ENCODE measurements around the gene ITPR1. TPM values are rescaled to one million over a fixed set of nuclear protein-coding genes. Genes with fewer than 3 reads are reported as not detected.

The ITPR1 gene
- polyA plus RNA-seq, 1 of the 3 experiments (the other 2 are of a cell fraction) = 5.9 TPM

GRCh38 chr3:4644951-4645350, 151.8 kb downstream of the ITPR1 start (continued):
- TF ChIP-seq GATA2 (CRISPR knock-in tag; IDR thresholded peaks at IDR 0.05) = no peak
- no peak for TF ChIP-seq EZH2phosphoT487 (IDR thresholded peaks at IDR 0.05; ENCODE audit: borderline replicate concordance, low read depth)
- TF ChIP-seq FOXM1 (IDR thresholded peaks at IDR 0.05; ENCODE audit: low read depth) = no peak
- no peak for TF ChIP-seq SMC3 (IDR thresholded peaks at IDR 0.05; ENCODE audit: low read depth, low read length)
- no peak for TF ChIP-seq IRF3 (IDR thresholded peaks at IDR 0.05; ENCODE audit: low read depth, low read length)
- TF ChIP-seq NRF1 (IDR thresholded peaks at IDR 0.05; ENCODE audit: low read depth, low read length) = no peak
- no peak for TF ChIP-seq ELF1 (IDR thresholded peaks at IDR 0.05)

- no peak overlapping the region for H3K4me2 ChIP-seq
- ChIA-PET POLR2A (no interaction called here), CTCF (no interaction called here)
- no peak overlapping the region for H2AFZ ChIP-seq (ENCODE audit: low read depth)
- H3K9me2 ChIP-seq = no peaks in the 10 kb centered on the region
- H3K36me3 ChIP-seq (replicated peaks in 1 of 2; ENCODE audit: control insufficient read depth in 1 of 2, insufficient read depth in 2 of 2, low read length in 1 of 2) = peaks cover 0 to 28% of the 10 kb centered on the region in 2 experiments
- no peaks in the 10 kb centered on the region for H3F3A ChIP-seq (replicated peaks; ENCODE audit: insufficient read depth)
- no peak for DNase-seq
- no peaks in the 10 kb centered on the region for H3K27me3 ChIP-seq (ENCODE audit: insufficient read depth)
- no peak overlapping the region for H3K27ac ChIP-seq (ENCODE audit: low read depth in 2 of 2, low read length in 1 of 2)
- no peak overlapping the region for H3K4me3 ChIP-seq (ENCODE audit: low read depth in 2 of 2, low read length in 1 of 2)
- no peaks in the 10 kb centered on the region for H3K4me1 ChIP-seq (ENCODE audit: control insufficient read depth in 1 of 2, insufficient read depth in 2 of 2, low read depth in 1 of 2, low read length in 1 of 2)
- no peak overlapping the region for H3K9ac ChIP-seq
- H4K20me1 ChIP-seq (ENCODE audit: insufficient read depth) = no peaks in the 10 kb centered on the region
- no peaks in the 10 kb centered on the region for H3K9me3 ChIP-seq
- TF ChIP-seq USF2 (IDR thresholded peaks at IDR 0.05; ENCODE audit: borderline replicate concordance, low read depth, low read length) (no peak), YY1 (IDR thresholded peaks at IDR 0.05; ENCODE audit: low read depth) (no peak), RAD21 (IDR thresholded peaks at IDR 0.05; ENCODE audit: low read length) (no peak), FOXJ3 (CRISPR knock-in tag; IDR thresholded peaks at IDR 0.05) (no peak), FOXM1 (IDR thresholded peaks at IDR 0.05; ENCODE audit: low read depth) (no peak), RCOR1 (IDR thresholded peaks at IDR 0.05; ENCODE audit: low read length) (no peak), EZH2phosphoT487 (IDR thresholded peaks at IDR 0.05; ENCODE audit: borderline replicate concordance, low read depth) (no peak), NFIC (IDR thresholded peaks at IDR 0.05; ENCODE audit: borderline replicate concordance) (no peak), FOSL2 (IDR thresholded peaks at IDR 0.05; ENCODE audit: borderline replicate concordance, low read depth) (no peak), CHD2 (IDR thresholded peaks at IDR 0.05; ENCODE audit: low read length, partially characterized antibody) (no peak), USF1 (IDR thresholded peaks at IDR 0.05; ENCODE audit: borderline replicate concordance, low read depth) (no peak), PBX3 (IDR thresholded peaks at IDR 0.05) (no peak), MEF2A (IDR thresholded peaks at IDR 0.05; ENCODE audit: borderline replicate concordance, low read depth) (no peak), EP300 (IDR thresholded peaks at IDR 0.05; ENCODE audit: borderline replicate concordance in 1 of 2, low read depth in 1 of 2, low read length in 1 of 2) (no peak), GABPA (IDR thresholded peaks at IDR 0.05; ENCODE audit: low read depth) (no peak), POLR2AphosphoS5 (IDR thresholded peaks at IDR 0.05; ENCODE audit: low read depth, low read length) (no peak)
- WGBS (ENCODE audit: low lambda C conversion rate) = 85% methylated on average over 6 of the region's 6 CpGs
- H3K79me2 ChIP-seq (ENCODE audit: insufficient read depth) = no peaks in the 10 kb centered on the region
Observed at GRCh38 chr3:4645468-4645867, 152.3 kb downstream of the ITPR1 start.

Measured in SK-N-SH (cell line).